DMS53 (cell line): ENCODE data around the gene IL17RB.
A peak's percentile ranks its signal among the peaks of the same experiment; 100 is the strongest.

Experiments used
- DNase-seq: peaks from one replicate; lab custom pipeline; 2025; lab: John Stamatoyannopoulos, UW

IL17RB gene

GRCh38 chr3:53811143-53811927 lies 35.0 kb upstream of the IL17RB start:
- DNase-seq: no peak

GRCh38 chr3:53812434-53812833 lies 33.9 kb upstream of the IL17RB start:
- DNase-seq: no peak

GRCh38 chr3:53813229-53813628 lies 33.1 kb upstream of the IL17RB start:
- no peak for DNase-seq

- DNase-seq: no peak
These were observed 32.5 kb upstream of the IL17RB start for GRCh38 chr3:53813876-53814275.

GRCh38 chr3:53815067-53815466 lies 31.3 kb upstream of the IL17RB start:
- no peak for DNase-seq

GRCh38 chr3:53815651-53816050 lies 30.7 kb upstream of the IL17RB start:
- no peak for DNase-seq

GRCh38 chr3:53816425-53816824 lies 29.9 kb upstream of the IL17RB start:
- no peak for DNase-seq

GRCh38 chr3:53817211-53817610 lies 29.2 kb upstream of the IL17RB start:
- no peak for DNase-seq

GRCh38 chr3:53817809-53818208 lies 28.6 kb upstream of the IL17RB start:
- DNase-seq: no peak

- no peak for DNase-seq
These were observed 27.9 kb upstream of the IL17RB start for GRCh38 chr3:53818221-53819162.

- DNase-seq: no peak
These were observed 27.1 kb upstream of the IL17RB start for GRCh38 chr3:53819163-53819868.

GRCh38 chr3:53820084-53820483 lies 26.3 kb upstream of the IL17RB start:
- DNase-seq: no peak

GRCh38 chr3:53820756-53821580 lies 25.4 kb upstream of the IL17RB start:
- DNase-seq: no peak

- peak; percentile 86 for DNase-seq
These were observed 24.7 kb upstream of the IL17RB start for GRCh38 chr3:53821631-53822121.

- peak; percentile 3 for DNase-seq
These were observed 24.0 kb upstream of the IL17RB start for GRCh38 chr3:53822331-53822741.

GRCh38 chr3:53823026-53823955 lies 23.1 kb upstream of the IL17RB start:
- no peak for DNase-seq

- DNase-seq: no peak
These were observed 22.3 kb upstream of the IL17RB start for GRCh38 chr3:53823956-53824657.

GRCh38 chr3:53824795-53825194 lies 21.6 kb upstream of the IL17RB start:
- no peak for DNase-seq

- DNase-seq: no peak
These were observed 20.3 kb upstream of the IL17RB start for GRCh38 chr3:53826048-53826447.

- no peak for DNase-seq
These were observed 17.8 kb upstream of the IL17RB start for GRCh38 chr3:53828581-53828980.
